SH-SY5Y (cell line): Measurements from ENCODE around the gene CHRNG.

ENCODE experiments used
- GATA2 ChIP-seq: IDR thresholded peaks from 2 replicates; pipeline ENCODE4 v1.6.1; 2011; ENCODE audit warnings: mild to moderate bottlenecking, low read depth, low read length
- GATA3 ChIP-seq: IDR thresholded peaks from 2 replicates; pipeline ENCODE4 v1.6.1; 2011; ENCODE audit warnings: low read depth, mild to moderate bottlenecking, low read length, moderate library complexity

DNA sequence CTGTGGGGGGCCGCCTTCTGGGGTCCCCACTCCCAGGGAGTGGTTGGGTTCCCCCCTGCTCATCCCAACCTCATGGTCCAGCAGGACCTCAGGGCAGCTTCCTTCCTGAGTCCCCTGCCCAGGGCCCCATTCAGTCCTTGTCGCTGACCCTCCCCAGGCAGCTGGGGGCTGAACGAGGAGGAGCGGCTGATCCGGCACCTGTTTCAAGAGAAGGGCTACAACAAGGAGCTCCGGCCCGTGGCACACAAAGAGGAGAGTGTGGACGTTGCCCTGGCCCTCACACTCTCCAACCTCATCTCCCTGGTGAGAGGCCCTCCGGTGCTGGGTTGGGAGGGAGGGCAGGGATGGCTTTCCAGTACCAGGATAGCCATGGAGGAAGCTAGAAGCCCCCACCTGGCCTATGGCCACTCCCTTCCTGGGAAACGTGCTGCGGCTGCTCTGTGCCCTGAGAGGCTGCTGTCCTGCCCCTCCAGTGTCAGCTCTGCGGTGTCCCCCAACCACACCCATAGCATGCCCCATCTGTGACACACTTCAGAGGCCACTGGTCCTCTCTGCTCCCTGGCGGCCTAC is 13.0 kb upstream of the CHRNG start:
- TF ChIP-seq GATA3 (no peak), GATA2 (no peak)
